Measurements from ENCODE around the gene ANTXR1. TPM values are rescaled to one million over a fixed set of nuclear protein-coding genes. Genes with fewer than 3 reads are reported as not detected.

The ANTXR1 gene
- total RNA-seq, 1 experiment from 2014 or later, result 37.3 TPM

- Histone ChIP-seq H2BK20ac (ENCODE audit: low read depth, low read length, poor library complexity, severe bottlenecking) (no peak overlapping the region), H3K79me1 (ENCODE audit: insufficient read depth, low read depth, low read length, poor library complexity, severe bottlenecking) (no peaks in the 10 kb centered on the region), H2BK12ac (ENCODE audit: insufficient read length, low read depth, low read length) (no peak overlapping the region), H4K5ac (ENCODE audit: insufficient read length, low read depth, low read length) (no peak overlapping the region), H3K27ac (ENCODE audit: insufficient read length, low read depth, low read length) (no peak overlapping the region), H3K9ac (ENCODE audit: extremely low read depth, insufficient read length, low read length) (no peak overlapping the region), H3K56ac (ENCODE audit: insufficient read length, low read depth, low read length) (no peak overlapping the region), H3K4me2 (ENCODE audit: insufficient read depth, insufficient read length, low read length) (no peak overlapping the region), H2BK120ac (ENCODE audit: low read depth, low read length, poor library complexity, severe bottlenecking) (no peak overlapping the region), H3K4ac (ENCODE audit: low read depth, low read length) (no peak overlapping the region), H3K4me1 (ENCODE audit: insufficient read depth, low read length) (no peaks in the 10 kb centered on the region; the same call in 1 of the 2 replicates), H4K91ac (ENCODE audit: insufficient read length, low read depth, low read length) (no peak overlapping the region), H3K18ac (ENCODE audit: insufficient read length, low read depth, low read length) (no peak overlapping the region), H2BK15ac (ENCODE audit: low read depth, low read length) (no peak overlapping the region), H2AFZ (ENCODE audit: low read length) (no peak overlapping the region), H3K27me3 (ENCODE audit: insufficient read depth, low read length) (no peaks in the 10 kb centered on the region), H3K9me3 (ENCODE audit: control insufficient read depth, low read depth, low read length) (no peaks in the 10 kb centered on the region), H3K14ac (ENCODE audit: insufficient read depth, low read length) (no peak overlapping the region), H2BK5ac (ENCODE audit: insufficient read length, low read length) (no peak overlapping the region), H3K23ac (ENCODE audit: insufficient read length, low read depth, low read length) (no peak overlapping the region), H4K20me1 (ENCODE audit: control insufficient read depth, insufficient read depth, insufficient read length) (no peaks in the 10 kb centered on the region), H3T11ph (ENCODE audit: low read length) (no peak overlapping the region), H2AK5ac (ENCODE audit: insufficient read length, low read length) (no peak overlapping the region), H3K79me2 (ENCODE audit: insufficient read depth, low read length) (no peaks in the 10 kb centered on the region), H4K8ac (replicated peaks; ENCODE audit: insufficient read length, low read depth, low read length) (no peak overlapping the region), H3K23me2 (ENCODE audit: insufficient read length, low read depth, low read length, poor library complexity, severe bottlenecking) (no peaks in the 10 kb centered on the region)
- Mint-ChIP-seq H3K4me1 (peaks cover 0 to 8% of the 10 kb centered on the region in 2 experiments; a peak in 2 of 4 replicates), H3K27me3 (ENCODE audit: low read depth) (peaks cover 2% of the 10 kb centered on the region), H3K27ac (no peak overlapping the region; a peak in 1 of 7 replicates), H3K36me3 (ENCODE audit: insufficient read depth in 1 of 3, low read depth in 3 of 3) (no peaks in the 10 kb centered on the region), H3K9me3 (no peaks in the 10 kb centered on the region), H3K4me3 (no peak overlapping the region)
- WGBS (ENCODE audit: extremely low coverage, insufficient read length, low lambda C conversion rate), result no CpG with 5 or more reads among the region's 9 CpGs
- DNase-seq, result no peak
- TF ChIP-seq CTCF (conservative IDR thresholded peaks at IDR 0.05), result no peak
Observed at GRCh38 chr2:69279931-69280681, 267.1 kb downstream of the ANTXR1 start.
